KOPT-K1 (cell line): ENCODE data around the gene PAX6.

Experiments used
- H3K27ac ChIP-seq: fragments of 200-600 bp; sonication (generic); 2 replicates; pipeline ENCODE4 v1.5.1; 2016; ENCODE audit warnings: antibody characterized with exemption, mild to moderate bottlenecking, low read depth, low read length; ENCODE audit not compliant: poor library complexity, severe bottlenecking
- H3K36me3 ChIP-seq: fragments of 200-600 bp; sonication (generic); 2 replicates; pipeline ENCODE4 v1.5.1; 2017; ENCODE audit warnings: antibody characterized with exemption, mild to moderate bottlenecking, low read length, moderate library complexity; ENCODE audit not compliant: insufficient read depth
- H3K9me3 ChIP-seq: fragments of 200-600 bp; sonication (generic); 2 replicates; pipeline ENCODE4 v1.5.1; 2017; ENCODE audit warnings: antibody characterized with exemption, low read length, mild to moderate bottlenecking; ENCODE audit not compliant: insufficient read depth, poor library complexity, severe bottlenecking

The PAX6 gene

GRCh38 chr11:31782257-31782656, 28.9 kb downstream of the PAX6 start:
- Histone ChIP-seq H3K27ac (no peak overlapping the region), H3K36me3 (no peaks in the 10 kb centered on the region), H3K9me3 (no peaks in the 10 kb centered on the region)

- H3K36me3 ChIP-seq = no peaks in the 10 kb centered on the region
- H3K9me3 ChIP-seq = no peaks in the 10 kb centered on the region
- H3K27ac ChIP-seq = no peak overlapping the region
These were observed 30.6 kb downstream of the PAX6 start for GRCh38 chr11:31780480-31780971.

GRCh38 chr11:31780078-31780477, 31.0 kb downstream of the PAX6 start:
- Histone ChIP-seq H3K27ac (no peak overlapping the region), H3K36me3 (no peaks in the 10 kb centered on the region), H3K9me3 (no peaks in the 10 kb centered on the region)

GRCh38 chr11:31779374-31779791, 31.7 kb downstream of the PAX6 start:
- H3K27ac ChIP-seq = no peak overlapping the region
- H3K36me3 ChIP-seq = no peaks in the 10 kb centered on the region

GRCh38 chr11:31772412-31772811, 38.7 kb downstream of the PAX6 start:
- no peaks in the 10 kb centered on the region for H3K9me3 ChIP-seq
- no peak overlapping the region for H3K27ac ChIP-seq
- no peaks in the 10 kb centered on the region for H3K36me3 ChIP-seq

More at GRCh38 chr11:31779374-31779791, 31.7 kb downstream of the PAX6 start:
- H3K9me3 ChIP-seq = no peaks in the 10 kb centered on the region

- Histone ChIP-seq H3K36me3 (no peaks in the 10 kb centered on the region), H3K9me3 (no peaks in the 10 kb centered on the region), H3K27ac (no peak overlapping the region)
These were observed 41.0 kb downstream of the PAX6 start for GRCh38 chr11:31770011-31770700.

GRCh38 chr11:31768749-31769640, 42.1 kb downstream of the PAX6 start:
- Histone ChIP-seq H3K27ac (no peak overlapping the region), H3K9me3 (no peaks in the 10 kb centered on the region), H3K36me3 (no peaks in the 10 kb centered on the region)

- Histone ChIP-seq H3K9me3 (no peaks in the 10 kb centered on the region), H3K27ac (no peak overlapping the region)
These were observed 43.4 kb downstream of the PAX6 start for GRCh38 chr11:31767685-31768084.

GRCh38 chr11:31767066-31767465, 44.1 kb downstream of the PAX6 start:
- no peak overlapping the region for H3K27ac ChIP-seq
- no peaks in the 10 kb centered on the region for H3K9me3 ChIP-seq
- no peaks in the 10 kb centered on the region for H3K36me3 ChIP-seq

More at GRCh38 chr11:31767685-31768084, 43.4 kb downstream of the PAX6 start:
- H3K36me3 ChIP-seq = no peaks in the 10 kb centered on the region

- H3K27ac ChIP-seq = no peak overlapping the region
These were observed 46.4 kb downstream of the PAX6 start for GRCh38 chr11:31764766-31765165.

GRCh38 chr11:31764261-31764660, 46.9 kb downstream of the PAX6 start:
- Histone ChIP-seq H3K36me3 (no peaks in the 10 kb centered on the region), H3K27ac (no peak overlapping the region), H3K9me3 (no peaks in the 10 kb centered on the region)

More at GRCh38 chr11:31764766-31765165, 46.4 kb downstream of the PAX6 start:
- Histone ChIP-seq H3K36me3 (no peaks in the 10 kb centered on the region), H3K9me3 (no peaks in the 10 kb centered on the region)

- Histone ChIP-seq H3K27ac (no peak overlapping the region), H3K9me3 (no peaks in the 10 kb centered on the region), H3K36me3 (no peaks in the 10 kb centered on the region)
These were observed 47.8 kb downstream of the PAX6 start for GRCh38 chr11:31763296-31763695.

- H3K27ac ChIP-seq = no peak overlapping the region
- H3K36me3 ChIP-seq = no peaks in the 10 kb centered on the region
- H3K9me3 ChIP-seq = no peaks in the 10 kb centered on the region
These were observed 49.5 kb downstream of the PAX6 start for GRCh38 chr11:31761636-31762035.

- H3K36me3 ChIP-seq = no peaks in the 10 kb centered on the region
- H3K27ac ChIP-seq = no peak overlapping the region
- no peaks in the 10 kb centered on the region for H3K9me3 ChIP-seq
These were observed 53.8 kb downstream of the PAX6 start for GRCh38 chr11:31757260-31757835.

GRCh38 chr11:31747581-31747980, 63.5 kb downstream of the PAX6 start:
- Histone ChIP-seq H3K36me3 (no peaks in the 10 kb centered on the region), H3K9me3 (no peaks in the 10 kb centered on the region)

More at GRCh38 chr11:31747581-31747980, 63.5 kb downstream of the PAX6 start:
- H3K27ac ChIP-seq = no peak overlapping the region
